ENCODE measurements around the gene LILRB2. TPM values are rescaled to one million over a fixed set of nuclear protein-coding genes. Genes with fewer than 3 reads are reported as not detected.
"Not testable (repeated sequence)": the region's sequence is repeated elsewhere in the genome, so short reads cannot be mapped to it uniquely, and the experiment has no call there.

LILRB2 gene
- total RNA-seq, 6 experiments from 2014 or later, result not detected

- not testable (repeated sequence) for DNase-seq; H3K27ac Mint-ChIP-seq; H3K36me3 Mint-ChIP-seq (ENCODE audit: low read depth); H3K4me3 Mint-ChIP-seq; H3K9me3 Mint-ChIP-seq; H3K4me1 Mint-ChIP-seq (ENCODE audit: low read depth)
- H3K27me3 Mint-ChIP-seq (ENCODE audit: insufficient read depth), result peaks cover 21% of the 10 kb centered on the region
- TF ChIP-seq CTCF (IDR thresholded peaks at IDR 0.05), result peak; percentile 57
These were observed 42.0 kb upstream of the LILRB2 start for GRCh38 chr19:54322934-54323333.

- H3K4me3 Mint-ChIP-seq; H3K36me3 Mint-ChIP-seq (ENCODE audit: low read depth); H3K9me3 Mint-ChIP-seq; H3K4me1 Mint-ChIP-seq (ENCODE audit: low read depth); H3K27ac Mint-ChIP-seq; DNase-seq: not testable (repeated sequence)
- peaks cover 24% of the 10 kb centered on the region for H3K27me3 Mint-ChIP-seq (ENCODE audit: insufficient read depth)
These were observed 41.4 kb upstream of the LILRB2 start for GRCh38 chr19:54322295-54322694.

GRCh38 chr19:54319892-54320670 lies 39.2 kb upstream of the LILRB2 start:
- Mint-ChIP-seq H3K4me3 (no peak overlapping the region), H3K36me3 (ENCODE audit: low read depth) (no peaks in the 10 kb centered on the region), H3K27me3 (ENCODE audit: insufficient read depth) (peaks cover 21% of the 10 kb centered on the region), H3K4me1 (ENCODE audit: low read depth) (no peaks in the 10 kb centered on the region), H3K9me3 (no peaks in the 10 kb centered on the region), H3K27ac (no peak overlapping the region)
- no peak for DNase-seq
- no peak for TF ChIP-seq CTCF (IDR thresholded peaks at IDR 0.05)

GRCh38 chr19:54319049-54319448 lies 38.1 kb upstream of the LILRB2 start:
- TF ChIP-seq CTCF (IDR thresholded peaks at IDR 0.05), result no peak
- peaks cover 21% of the 10 kb centered on the region for H3K27me3 Mint-ChIP-seq (ENCODE audit: insufficient read depth)
- no peak overlapping the region for H3K4me3 Mint-ChIP-seq
- no peak overlapping the region for H3K27ac Mint-ChIP-seq
- no peaks in the 10 kb centered on the region for H3K4me1 Mint-ChIP-seq (ENCODE audit: low read depth)
- no peaks in the 10 kb centered on the region for H3K9me3 Mint-ChIP-seq
- no peaks in the 10 kb centered on the region for H3K36me3 Mint-ChIP-seq (ENCODE audit: low read depth)
- DNase-seq, result no peak

GRCh38 chr19:54317965-54318240 lies 37.0 kb upstream of the LILRB2 start:
- no peaks in the 10 kb centered on the region for H3K9me3 Mint-ChIP-seq
- peaks cover 27% of the 10 kb centered on the region for H3K27me3 Mint-ChIP-seq (ENCODE audit: insufficient read depth)
- TF ChIP-seq CTCF (IDR thresholded peaks at IDR 0.05), result no peak
- H3K4me3 Mint-ChIP-seq, result no peak overlapping the region
- H3K27ac Mint-ChIP-seq, result no peak overlapping the region
- no peaks in the 10 kb centered on the region for H3K4me1 Mint-ChIP-seq (ENCODE audit: low read depth)
- no peaks in the 10 kb centered on the region; the same call in 1 of the 2 replicates for H3K36me3 Mint-ChIP-seq (ENCODE audit: low read depth)
- no peak for DNase-seq

GRCh38 chr19:54317108-54317964 lies 36.4 kb upstream of the LILRB2 start:
- DNase-seq, result no peak
- Mint-ChIP-seq H3K36me3 (ENCODE audit: low read depth) (no peaks in the 10 kb centered on the region; the same call in 1 of the 2 replicates), H3K4me1 (ENCODE audit: low read depth) (no peaks in the 10 kb centered on the region), H3K4me3 (no peak overlapping the region), H3K9me3 (no peaks in the 10 kb centered on the region), H3K27me3 (ENCODE audit: insufficient read depth) (peaks cover 32% of the 10 kb centered on the region), H3K27ac (no peak overlapping the region)
- TF ChIP-seq CTCF (IDR thresholded peaks at IDR 0.05), result no peak

All from HFFc6 (cell line).